K562 (cell line): ENCODE results near the gene GZMM. TPM values are rescaled to one million over a fixed set of nuclear protein-coding genes. Genes with fewer than 3 reads are reported as not detected.

Experiments
- CHD7 ChIP-seq: fragments of 200-600 bp; sonication (generic); IDR thresholded peaks from one replicate; pipeline ENCODE4 v1.6.1; 2012; ENCODE audit warnings: mild to moderate bottlenecking, low read depth, low read length, inconsistent platforms
- FOXJ3 ChIP-seq: sonication (generic); formaldehyde crosslinking; IDR thresholded peaks from 2 replicates; pipeline ENCODE4 v1.4.0; 2020; ENCODE audit warnings: mild to moderate bottlenecking, missing genetic modification reagents
- ILF3 ChIP-seq: fragments of 450-650 bp; IDR thresholded peaks from 2 replicates; pipeline ENCODE4 v1.6.1; 2018; ENCODE audit warnings: antibody characterized with exemption, mild to moderate bottlenecking, moderate library complexity, borderline replicate concordance
- KDM4B ChIP-seq, 2 experiments: fragments of 450-650 bp in 1 of 2; sonication (generic) in 1 of 2; IDR thresholded peaks; 2 replicates each; pipeline ENCODE4 v1.6.1; 2016 to 2017; ENCODE audit warnings: borderline replicate concordance in 2 of 2, antibody characterized with exemption in 1 of 2, low read depth in 1 of 2, mild to moderate bottlenecking in 1 of 2
- KLF13 ChIP-seq: fragments of 450-650 bp; IDR thresholded peaks from 2 replicates; pipeline ENCODE4 v1.6.1; 2016; ENCODE audit warnings: missing genetic modification characterization, low read depth, mild to moderate bottlenecking, missing compliant biosample characterization, moderate library complexity, borderline replicate concordance
- MED1 ChIP-seq: sonication (generic); formaldehyde crosslinking; IDR thresholded peaks from 2 replicates; pipeline ENCODE4 v1.8.1; 2023; ENCODE audit warnings: missing genetic modification reagents, borderline replicate concordance
- NCOA6 ChIP-seq: fragments of 450-650 bp; IDR thresholded peaks from 2 replicates; pipeline ENCODE4 v1.6.1; 2017; ENCODE audit warnings: mild to moderate bottlenecking
- PKNOX1 ChIP-seq: fragments of 450-650 bp; IDR thresholded peaks from 2 replicates; pipeline ENCODE4 v1.6.1; 2016
- U2AF2 ChIP-seq: fragments of 200-400 bp; formaldehyde crosslinking; optimal IDR thresholded peaks from 2 replicates; pipeline ENCODE3; 2017; ENCODE audit warnings: low read depth, mild to moderate bottlenecking, low read length
- ZKSCAN3 ChIP-seq: fragments of 250-450 bp; sonication (Bioruptor Pico); IDR thresholded peaks from 2 replicates; pipeline ENCODE4 v1.4.0; 2020
- polyA plus RNA-seq, 8 experiments: library from polyadenylated mRNA; depleted of rRNA in 4 of 8; stranded (reverse) in 5 of 8; unstranded in 3 of 8; fragments of >200 nt; fragmentation: Nextera tagmentation in 2 of 8; fragmentation: Illumina TruSeq in 1 of 8; extraction: Ambion mirVana in 2 of 8; extraction: Trizol in 1 of 8; gene quantifications; 2 replicates each; pipeline versions ENCODE4 v1.2.1 to v1.2.3, GENCODE V29; 2011 to 2014; ENCODE audit warnings: inconsistent platforms in 1 of 8, missing spikeins in 1 of 8
- total RNA-seq, 7 experiments: library from RNA; depleted of rRNA in 6 of 7; stranded (reverse); fragments of >200 nt in 6 of 7; fragmentation: Illumina TruSeq in 2 of 7; extraction: Trizol in 2 of 7; gene quantifications; 2 replicates each; pipeline versions ENCODE4 v1.2.1 to v1.2.3, GENCODE V29; 2011 to 2021; ENCODE audit warnings: low replicate concordance in 1 of 7

Gene GZMM
- total and polyA plus RNA-seq, 9 of the 15 experiments (the other 6 are each of a cell fraction or from before 2014, with no cell fraction given), result 0.08 to 2.6 (median 0.70) TPM; not detected in 2

GRCh38 chr19:572140-572742 is 28.4 kb downstream of the GZMM start, which contains the start of gene BSG (continued):
- no peak for TF ChIP-seq CHD7
- peak; percentile 82; the same call in 1 of the 2 replicates for TF ChIP-seq ILF3
- no peak for TF ChIP-seq U2AF2
- no peak for TF ChIP-seq FOXJ3 (CRISPR knock-in tag)
- TF ChIP-seq KLF13 (tag), result no peak
- no peak for TF ChIP-seq NCOA6
- TF ChIP-seq PKNOX1, result no peak
- no peak for TF ChIP-seq MED1 (CRISPR knock-in tag)
- no peak for TF ChIP-seq ZKSCAN3 (CRISPR knock-in tag)
- TF ChIP-seq KDM4B (IDR thresholded peaks at IDR 0.05; ENCODE audit: borderline replicate concordance in 2 of 2, low read depth in 1 of 2), result no peak
